ENCODE data around the gene NEK10.

DNA sequence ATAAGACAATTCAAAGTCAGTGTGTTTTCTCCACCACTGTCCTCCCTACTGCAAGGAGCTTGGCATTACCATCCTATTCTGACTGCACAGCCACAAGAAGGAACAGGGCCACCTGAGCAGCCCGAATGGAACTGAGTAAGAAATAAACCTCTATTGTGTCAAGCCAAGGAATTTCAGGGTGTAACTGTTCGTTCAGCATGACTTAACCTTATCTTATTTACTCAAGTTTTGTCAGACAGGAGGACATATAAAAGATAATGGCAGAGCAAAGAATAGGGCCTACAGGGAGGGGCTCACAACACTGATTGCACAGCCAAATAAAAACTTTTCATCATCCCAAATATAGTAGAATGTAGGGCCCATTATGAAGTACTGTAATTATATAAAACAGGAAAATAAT, 236.1 kb downstream of the NEK10 start:
- TF ChIP-seq, protein P1, sequence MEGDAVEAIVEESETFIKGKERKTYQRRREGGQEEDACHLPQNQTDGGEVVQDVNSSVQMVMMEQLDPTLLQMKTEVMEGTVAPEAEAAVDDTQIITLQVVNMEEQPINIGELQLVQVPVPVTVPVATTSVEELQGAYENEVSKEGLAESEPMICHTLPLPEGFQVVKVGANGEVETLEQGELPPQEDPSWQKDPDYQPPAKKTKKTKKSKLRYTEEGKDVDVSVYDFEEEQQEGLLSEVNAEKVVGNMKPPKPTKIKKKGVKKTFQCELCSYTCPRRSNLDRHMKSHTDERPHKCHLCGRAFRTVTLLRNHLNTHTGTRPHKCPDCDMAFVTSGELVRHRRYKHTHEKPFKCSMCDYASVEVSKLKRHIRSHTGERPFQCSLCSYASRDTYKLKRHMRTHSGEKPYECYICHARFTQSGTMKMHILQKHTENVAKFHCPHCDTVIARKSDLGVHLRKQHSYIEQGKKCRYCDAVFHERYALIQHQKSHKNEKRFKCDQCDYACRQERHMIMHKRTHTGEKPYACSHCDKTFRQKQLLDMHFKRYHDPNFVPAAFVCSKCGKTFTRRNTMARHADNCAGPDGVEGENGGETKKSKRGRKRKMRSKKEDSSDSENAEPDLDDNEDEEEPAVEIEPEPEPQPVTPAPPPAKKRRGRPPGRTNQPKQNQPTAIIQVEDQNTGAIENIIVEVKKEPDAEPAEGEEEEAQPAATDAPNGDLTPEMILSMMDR (conservative IDR thresholded peaks at IDR 0.05; ENCODE audit: low read depth, low read length), result no peak
- no peak for TF ChIP-seq MXI1 (IDR thresholded peaks at IDR 0.05; ENCODE audit: borderline replicate concordance, low read depth, low read length)
- TF ChIP-seq POLR2A (IDR thresholded peaks at IDR 0.05; ENCODE audit: low read depth, low read length), result no peak
- no peak for TF ChIP-seq MAFK (IDR thresholded peaks at IDR 0.05; ENCODE audit: low read depth, low read length)
- TF ChIP-seq CEBPB (IDR thresholded peaks at IDR 0.05; ENCODE audit: low read depth, low read length), result no peak
- TF ChIP-seq SMC3 (IDR thresholded peaks at IDR 0.05; ENCODE audit: low read depth, low read length), result no peak
- TF ChIP-seq RAD21 (IDR thresholded peaks at IDR 0.05; ENCODE audit: low read length), result no peak
- TF ChIP-seq, protein P2, sequence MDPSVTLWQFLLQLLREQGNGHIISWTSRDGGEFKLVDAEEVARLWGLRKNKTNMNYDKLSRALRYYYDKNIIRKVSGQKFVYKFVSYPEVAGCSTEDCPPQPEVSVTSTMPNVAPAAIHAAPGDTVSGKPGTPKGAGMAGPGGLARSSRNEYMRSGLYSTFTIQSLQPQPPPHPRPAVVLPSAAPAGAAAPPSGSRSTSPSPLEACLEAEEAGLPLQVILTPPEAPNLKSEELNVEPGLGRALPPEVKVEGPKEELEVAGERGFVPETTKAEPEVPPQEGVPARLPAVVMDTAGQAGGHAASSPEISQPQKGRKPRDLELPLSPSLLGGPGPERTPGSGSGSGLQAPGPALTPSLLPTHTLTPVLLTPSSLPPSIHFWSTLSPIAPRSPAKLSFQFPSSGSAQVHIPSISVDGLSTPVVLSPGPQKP (IDR thresholded peaks at IDR 0.05; ENCODE audit: borderline replicate concordance, low read depth, low read length), result no peak
- no peak for TF ChIP-seq RCOR1 (IDR thresholded peaks at IDR 0.05; ENCODE audit: insufficient replicate concordance, low read length)
- TF ChIP-seq MAZ (IDR thresholded peaks at IDR 0.05; ENCODE audit: borderline replicate concordance, low read depth, low read length), result no peak
- no peak for TF ChIP-seq CHD1 (IDR thresholded peaks at IDR 0.05; ENCODE audit: low read depth, low read length)
- TF ChIP-seq, protein P3, sequence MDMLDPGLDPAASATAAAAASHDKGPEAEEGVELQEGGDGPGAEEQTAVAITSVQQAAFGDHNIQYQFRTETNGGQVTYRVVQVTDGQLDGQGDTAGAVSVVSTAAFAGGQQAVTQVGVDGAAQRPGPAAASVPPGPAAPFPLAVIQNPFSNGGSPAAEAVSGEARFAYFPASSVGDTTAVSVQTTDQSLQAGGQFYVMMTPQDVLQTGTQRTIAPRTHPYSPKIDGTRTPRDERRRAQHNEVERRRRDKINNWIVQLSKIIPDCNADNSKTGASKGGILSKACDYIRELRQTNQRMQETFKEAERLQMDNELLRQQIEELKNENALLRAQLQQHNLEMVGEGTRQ (IDR thresholded peaks at IDR 0.05; ENCODE audit: low read depth, low read length), result no peak
- no peak for TF ChIP-seq FOS (IDR thresholded peaks at IDR 0.05; ENCODE audit: low read depth, low read length)
